B cell (primary cell): ENCODE results near the gene SFMBT2. TPM values are rescaled to one million over a fixed set of nuclear protein-coding genes. Genes with fewer than 3 reads are reported as not detected.

Source experiments
- ATAC-seq: fragments of 200-7000 bp; cut with Tn5 transposase; one replicate; pipeline ENCODE4 v1.10.0; 2021; ENCODE audit warnings: low read depth, mild to moderate bottlenecking, moderate number of reproducible peaks, moderate library complexity
- CTCF ChIA-PET: fragments of 350-600 bp; sonication (Branson Sonifier 250); formaldehyde crosslinking; loops from one replicate; lab custom pipeline; 2021; ENCODE audit warnings: antibody characterized with exemption, inconsistent platforms; lab: Charles Lee
- POLR2A ChIA-PET: fragments of 350-600 bp; sonication (Branson Sonifier 250); formaldehyde crosslinking; loops from one replicate; lab custom pipeline; 2021; ENCODE audit warnings: antibody characterized with exemption; lab: Charles Lee
- DNase-seq: peaks from one replicate; pipeline ENCODE4 v3.0.0; 2013
- H2AFZ ChIP-seq: 2 replicates; pipeline ENCODE4 v1.6.1; 2012; ENCODE audit warnings: mild to moderate bottlenecking, low read depth, low read length; ENCODE audit not compliant: insufficient read depth, poor library complexity, severe bottlenecking
- H3K27ac ChIP-seq, 2 donors: 1 replicate in 1 of 2; 2 replicates in 1 of 2; pipeline ENCODE4 v1.5.1; 2012 to 2013; ENCODE audit warnings: low read length in 2 of 2, mild to moderate bottlenecking in 2 of 2, moderate library complexity in 1 of 2
- H3K27me3 ChIP-seq, 4 experiments: fragments of 200-600 bp in 1 of 4; sonication (generic) in 1 of 4; replicated peaks in 1 of 4; 1 replicate in 2 of 4; 2 replicates in 2 of 4; pipeline versions ENCODE4 v1.6.1 to v1.7.0; 2013 to 2016; ENCODE audit warnings: low read length in 3 of 4, mild to moderate bottlenecking in 2 of 4, mixed read lengths in 1 of 4, moderate library complexity in 1 of 4; ENCODE audit not compliant: insufficient read depth in 4 of 4, control insufficient read depth in 3 of 4; ENCODE audit errors: control extremely low read depth in 1 of 4
- H3K36me3 ChIP-seq, 2 experiments: replicated peaks in 1 of 2; 1 replicate in 1 of 2; 2 replicates in 1 of 2; pipeline versions ENCODE4 v1.6.1 to v1.7.1; 2013; ENCODE audit warnings: low read length in 1 of 2; ENCODE audit not compliant: insufficient read depth in 2 of 2, control insufficient read depth in 1 of 2; ENCODE audit errors: control extremely low read depth in 1 of 2, extremely low read depth in 1 of 2
- H3K4me1 ChIP-seq, 2 donors: fragments of 200-600 bp in 1 of 2; sonication (generic) in 1 of 2; 1 replicate in 1 of 2; 2 replicates in 1 of 2; pipeline versions ENCODE4 v1.5.1 to v1.6.1; 2013 to 2017; ENCODE audit warnings: low read length in 2 of 2; ENCODE audit not compliant: control insufficient read depth in 2 of 2, insufficient read depth in 2 of 2
- H3K4me2 ChIP-seq: replicated peaks from 2 replicates; pipeline ENCODE3; 2012; ENCODE audit warnings: mild to moderate bottlenecking, low read depth, low read length; ENCODE audit not compliant: poor library complexity, severe bottlenecking
- H3K4me3 ChIP-seq, 5 experiments: fragments of 200-600 bp in 1 of 5; sonication (generic) in 1 of 5; 1 replicate in 3 of 5; 2 replicates in 2 of 5; pipeline versions ENCODE4 v1.5.1 to v1.7.0; 2011 to 2016; ENCODE audit warnings: low read length in 4 of 5, mild to moderate bottlenecking in 4 of 5, low read depth in 2 of 5, control low read depth in 1 of 5, moderate library complexity in 1 of 5; ENCODE audit not compliant: insufficient read depth in 1 of 5; ENCODE audit errors: control extremely low read depth in 1 of 5, extremely low read depth in 1 of 5
- H3K79me2 ChIP-seq: fragments of 200-600 bp; sonication (generic); one replicate; pipeline ENCODE4 v1.6.0; 2016; ENCODE audit warnings: low read length; ENCODE audit not compliant: control insufficient read depth, insufficient read depth
- H3K9ac ChIP-seq: fragments of 200-600 bp; sonication (generic); 2 replicates; pipeline ENCODE4 v1.6.1; 2017; ENCODE audit warnings: mild to moderate bottlenecking, low read length, moderate library complexity
- H3K9me3 ChIP-seq, 3 donors: one replicate each; pipeline versions ENCODE4 v1.6.1 to v1.7.1; 2013; ENCODE audit warnings: low read length in 2 of 3; ENCODE audit not compliant: control insufficient read depth in 2 of 3, insufficient read depth in 1 of 3; ENCODE audit errors: control extremely low read depth in 1 of 3
- H4K20me1 ChIP-seq: 2 replicates; pipeline ENCODE4 v1.6.0; 2012; ENCODE audit warnings: mild to moderate bottlenecking, low read length; ENCODE audit not compliant: insufficient read depth, control insufficient read depth, poor library complexity, severe bottlenecking
- H3K27ac Mint-ChIP-seq: one replicate; pipeline ENCODE4 v1.8.0; 2021; ENCODE audit warnings: mixed read lengths
- H3K27me3 Mint-ChIP-seq: one replicate; pipeline ENCODE4 v1.8.0; 2021; ENCODE audit warnings: mixed read lengths
- H3K4me1 Mint-ChIP-seq: one replicate; pipeline ENCODE4 v1.8.0; 2021; ENCODE audit warnings: mixed read lengths
- H3K4me3 Mint-ChIP-seq: one replicate; pipeline ENCODE4 v1.8.0; 2021; ENCODE audit warnings: mixed read lengths
- H3K9me3 Mint-ChIP-seq: one replicate; pipeline ENCODE4 v1.8.0; 2022; ENCODE audit warnings: mixed read lengths; ENCODE audit not compliant: insufficient read depth
- CTCF ChIP-seq: fragments of 200-600 bp; IDR thresholded peaks from one replicate; pipeline ENCODE4 v1.8.0; 2022; ENCODE audit warnings: antibody characterized with exemption, mild to moderate bottlenecking
- EZH2 ChIP-seq: IDR thresholded peaks from 2 replicates; pipeline ENCODE4 v1.6.1; 2012; ENCODE audit warnings: borderline replicate concordance, low read depth, mild to moderate bottlenecking, moderate library complexity, low read length; ENCODE audit not compliant: insufficient read depth, poor library complexity, severe bottlenecking
- WGBS: methylation state at CpG from one replicate; pipeline ENCODE4 v1.1.5; 2013; ENCODE audit warnings: missing lambda C conversion rate; ENCODE audit not compliant: insufficient coverage; 5-methylcytosine and 5-hydroxymethylcytosine counted together
- intact Hi-C: fragments of 100-400 bp; cut with micrococcal nuclease; formaldehyde crosslinking; loops from one replicate; pipeline ENCODE4 v1.10.0; 2022
- polyA plus RNA-seq: library from polyadenylated mRNA; depleted of rRNA; stranded (reverse); fragments of >200 nt; gene quantifications from 2 replicates; pipeline ENCODE4 v1.2.3, GENCODE V29; 2012
- total RNA-seq, 2 donors: library from RNA; stranded (reverse); fragments of 120-200 nt in 1 of 2; gene quantifications; 1 replicate in 1 of 2; 2 replicates in 1 of 2; pipeline versions ENCODE4 v1.2.3 to v1.2.4, GENCODE V29; 2013 to 2022

SFMBT2 gene
- total and polyA plus RNA-seq, 2 donors (not counting 1 experiment from before 2014, with no cell fraction given) = 2.3 to 24.0 TPM

GRCh38 chr10:7293378-7293920 is 117.4 kb downstream of the SFMBT2 start:
- intact Hi-C loops = no loop called here
- no peaks in the 10 kb centered on the region for H3K9me3 ChIP-seq
- H3K79me2 ChIP-seq = peaks cover 67% of the 10 kb centered on the region
- H3K27me3 ChIP-seq = no peaks in the 10 kb centered on the region
- Mint-ChIP-seq H3K4me1 (peaks cover 23% of the 10 kb centered on the region), H3K4me3 (no peak overlapping the region), H3K27me3 (no peaks in the 10 kb centered on the region), H3K27ac (no peak overlapping the region), H3K9me3 (no peaks in the 10 kb centered on the region)
- H4K20me1 ChIP-seq = no peaks in the 10 kb centered on the region
- no peak overlapping the region for H3K27ac ChIP-seq
- DNase-seq = no peak
- ChIA-PET POLR2A (no interaction called here), CTCF (no interaction called here)
- WGBS = 57% methylated on average over 2 of the region's 3 CpGs
- ATAC-seq = peak; percentile 17
- H3K9ac ChIP-seq = no peak overlapping the region
- H3K4me2 ChIP-seq = no peak overlapping the region
- no peak overlapping the region for H2AFZ ChIP-seq
- H3K4me1 ChIP-seq = peaks cover 0 to 11% of the 10 kb centered on the region in 2 donors
- H3K36me3 ChIP-seq = no peaks in the 10 kb centered on the region
- H3K4me3 ChIP-seq = no peak overlapping the region
- no peak for TF ChIP-seq CTCF
- TF ChIP-seq EZH2 = no peak

- H3K4me3 ChIP-seq = no peak overlapping the region
- ATAC-seq (no peak), DNase-seq (no peak)
- TF ChIP-seq EZH2 (no peak), CTCF (no peak)
- H3K4me1 ChIP-seq = peaks cover 0 to 8% of the 10 kb centered on the region in 2 donors
- intact Hi-C loops = no loop called here
- no peak overlapping the region for H3K4me2 ChIP-seq
- no peak overlapping the region for H3K27ac Mint-ChIP-seq
- H3K9me3 ChIP-seq = no peaks in the 10 kb centered on the region
- H3K4me3 Mint-ChIP-seq = no peak overlapping the region
- H3K9me3 Mint-ChIP-seq = no peaks in the 10 kb centered on the region
- 100% methylated on average over 3 of the region's 8 CpGs for WGBS
- no peaks in the 10 kb centered on the region for H4K20me1 ChIP-seq
- no peaks in the 10 kb centered on the region for H3K27me3 Mint-ChIP-seq
- peaks cover 63% of the 10 kb centered on the region for H3K79me2 ChIP-seq
- H3K9ac ChIP-seq = no peak overlapping the region
- peaks cover 21% of the 10 kb centered on the region for H3K4me1 Mint-ChIP-seq
- H3K36me3 ChIP-seq = no peaks in the 10 kb centered on the region
- H2AFZ ChIP-seq = no peak overlapping the region
- POLR2A ChIA-PET = no interaction called here
- no peaks in the 10 kb centered on the region for H3K27me3 ChIP-seq
- no peak overlapping the region for H3K27ac ChIP-seq
- CTCF ChIA-PET = no interaction called here
Measured at GRCh38 chr10:7291487-7292270, 119.2 kb downstream of the SFMBT2 start.
